Prostate gland (tissue), 2 donors: ENCODE results near the gene BMPER. TPM values are rescaled to one million over a fixed set of nuclear protein-coding genes. Genes with fewer than 3 reads are reported as not detected.

Source experiments
- DNase-seq: peaks from one replicate; pipeline ENCODE4 v3.0.0-alpha.2; 2019; ENCODE audit warnings: low spot score
- H3K27ac ChIP-seq, 2 donors: fragments of 200-600 bp; sonication (generic); 2 replicates each; pipeline ENCODE4 v1.5.1; 2017 to 2019
- H3K27me3 ChIP-seq: fragments of 200-600 bp; sonication (generic); replicated peaks from 2 replicates; pipeline ENCODE4 v1.5.1; 2019; ENCODE audit not compliant: insufficient read depth
- H3K36me3 ChIP-seq, 2 donors: fragments of 200-600 bp; sonication (generic); 1 replicate in 1 of 2; 2 replicates in 1 of 2; pipeline versions ENCODE4 v1.5.1 to v1.8.1; 2017 to 2019
- H3K4me1 ChIP-seq: fragments of 200-600 bp; sonication (generic); replicated peaks from 2 replicates; pipeline ENCODE4 v1.5.1; 2019
- H3K4me3 ChIP-seq, 2 donors: fragments of 200-600 bp; sonication (generic); 2 replicates each; pipeline ENCODE4 v1.5.1; 2017 to 2019
- H3K9me3 ChIP-seq: fragments of 200-600 bp; sonication (generic); 2 replicates; pipeline ENCODE4 v1.5.1; 2017
- POLR2A ChIP-seq: fragments of 450-650 bp; IDR thresholded peaks from one replicate; pipeline ENCODE4 v1.6.1; 2016; ENCODE audit warnings: antibody characterized with exemption, mild to moderate bottlenecking
- POLR2AphosphoS5 ChIP-seq: sonication (generic); formaldehyde crosslinking; IDR thresholded peaks from one replicate; pipeline ENCODE4 v1.6.1; 2017; ENCODE audit warnings: antibody characterized with exemption
- WGBS: methylation state at CpG from one replicate; pipeline ENCODE4 v1.1.5; 2018; 5-methylcytosine and 5-hydroxymethylcytosine counted together
- intact Hi-C: fragments of 100-400 bp; cut with DNase I; formaldehyde crosslinking; loops from one replicate; pipeline ENCODE4 v1.14.2; 2022
- total RNA-seq, 2 donors: library from RNA; depleted of rRNA; stranded (reverse); fragments of >200 nt; gene quantifications; one replicate each; pipeline ENCODE4 v1.1.0, GENCODE V29; 2016
- TF ChIP-seq, protein P1 (sequence below), 4 experiments: fragments of 200-600 bp in 2 of 4; fragments of 450-650 bp in 2 of 4; sonication (generic) in 2 of 4; IDR thresholded peaks; 1 replicate in 3 of 4; 2 replicates in 1 of 4; pipeline ENCODE4 v1.5.1; 2016 to 2019; ENCODE audit warnings: antibody characterized with exemption in 4 of 4, mild to moderate bottlenecking in 2 of 4, moderate library complexity in 2 of 4

Gene BMPER
- total RNA-seq, 2 donors from 2014 or later = 4.5 to 8.4 TPM

DNA sequence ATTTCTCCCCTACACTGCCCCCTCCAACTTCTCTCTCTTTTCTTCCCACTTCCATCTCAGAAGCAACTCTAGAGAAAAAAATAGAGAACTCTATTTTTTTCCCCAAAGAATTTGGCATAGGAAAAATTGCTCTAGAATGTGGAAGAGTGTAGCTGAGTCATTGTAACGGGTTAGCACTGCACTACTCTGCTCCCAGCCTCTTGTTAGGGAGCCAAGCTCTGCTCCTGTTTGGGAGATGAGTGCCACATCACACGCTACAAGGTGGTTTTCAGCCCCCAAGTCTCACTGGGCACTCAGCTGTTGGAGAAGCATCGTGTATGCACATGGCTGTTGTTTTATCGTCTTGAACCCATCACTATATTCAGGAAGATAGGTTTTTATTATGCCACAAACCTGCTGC lies 136.4 kb downstream of the BMPER start:
- no peaks in the 10 kb centered on the region for H3K4me1 ChIP-seq
- TF ChIP-seq, protein P1, sequence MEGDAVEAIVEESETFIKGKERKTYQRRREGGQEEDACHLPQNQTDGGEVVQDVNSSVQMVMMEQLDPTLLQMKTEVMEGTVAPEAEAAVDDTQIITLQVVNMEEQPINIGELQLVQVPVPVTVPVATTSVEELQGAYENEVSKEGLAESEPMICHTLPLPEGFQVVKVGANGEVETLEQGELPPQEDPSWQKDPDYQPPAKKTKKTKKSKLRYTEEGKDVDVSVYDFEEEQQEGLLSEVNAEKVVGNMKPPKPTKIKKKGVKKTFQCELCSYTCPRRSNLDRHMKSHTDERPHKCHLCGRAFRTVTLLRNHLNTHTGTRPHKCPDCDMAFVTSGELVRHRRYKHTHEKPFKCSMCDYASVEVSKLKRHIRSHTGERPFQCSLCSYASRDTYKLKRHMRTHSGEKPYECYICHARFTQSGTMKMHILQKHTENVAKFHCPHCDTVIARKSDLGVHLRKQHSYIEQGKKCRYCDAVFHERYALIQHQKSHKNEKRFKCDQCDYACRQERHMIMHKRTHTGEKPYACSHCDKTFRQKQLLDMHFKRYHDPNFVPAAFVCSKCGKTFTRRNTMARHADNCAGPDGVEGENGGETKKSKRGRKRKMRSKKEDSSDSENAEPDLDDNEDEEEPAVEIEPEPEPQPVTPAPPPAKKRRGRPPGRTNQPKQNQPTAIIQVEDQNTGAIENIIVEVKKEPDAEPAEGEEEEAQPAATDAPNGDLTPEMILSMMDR (IDR thresholded peaks at IDR 0.05) = no peak
- no peak for TF ChIP-seq POLR2AphosphoS5
- TF ChIP-seq POLR2A = no peak
- no peaks in the 10 kb centered on the region for H3K36me3 ChIP-seq
- no peak for DNase-seq
- H3K27me3 ChIP-seq = no peaks in the 10 kb centered on the region
- H3K9me3 ChIP-seq = no peaks in the 10 kb centered on the region
- H3K4me3 ChIP-seq = no peak overlapping the region
- H3K27ac ChIP-seq = no peak overlapping the region
- intact Hi-C loops = no loop called here
- WGBS = 87% methylated on average over 4 of the region's 4 CpGs

DNA sequence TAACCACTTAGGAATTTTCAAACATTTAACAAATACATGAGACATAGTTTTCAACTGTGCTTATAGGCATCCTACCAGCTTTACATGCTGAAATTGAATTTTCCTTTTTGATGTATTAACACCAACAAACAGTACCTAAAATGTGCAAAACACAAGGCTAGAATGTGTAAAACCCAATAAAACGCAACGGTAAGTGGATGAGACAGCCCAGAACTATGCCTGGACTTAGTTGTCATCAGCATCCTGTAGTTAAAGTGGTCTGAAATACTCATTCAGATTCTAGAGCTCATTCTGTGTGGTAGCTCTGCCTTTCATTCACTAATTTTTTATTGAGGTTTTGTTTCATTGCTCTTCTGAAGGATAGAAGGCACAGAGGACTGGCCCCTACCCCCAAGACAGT lies 137.1 kb downstream of the BMPER start:
- no peaks in the 10 kb centered on the region for H3K36me3 ChIP-seq
- H3K9me3 ChIP-seq = no peaks in the 10 kb centered on the region
- H3K27ac ChIP-seq = no peak overlapping the region
- H3K4me3 ChIP-seq = no peak overlapping the region
- WGBS = 86% methylated on average over 2 of the region's 2 CpGs
- H3K4me1 ChIP-seq = no peaks in the 10 kb centered on the region
- intact Hi-C loops = no loop called here
- no peaks in the 10 kb centered on the region for H3K27me3 ChIP-seq
- TF ChIP-seq POLR2A (no peak), POLR2AphosphoS5 (no peak)
- TF ChIP-seq, protein P1 (IDR thresholded peaks at IDR 0.05) = no peak
- DNase-seq = no peak

DNA sequence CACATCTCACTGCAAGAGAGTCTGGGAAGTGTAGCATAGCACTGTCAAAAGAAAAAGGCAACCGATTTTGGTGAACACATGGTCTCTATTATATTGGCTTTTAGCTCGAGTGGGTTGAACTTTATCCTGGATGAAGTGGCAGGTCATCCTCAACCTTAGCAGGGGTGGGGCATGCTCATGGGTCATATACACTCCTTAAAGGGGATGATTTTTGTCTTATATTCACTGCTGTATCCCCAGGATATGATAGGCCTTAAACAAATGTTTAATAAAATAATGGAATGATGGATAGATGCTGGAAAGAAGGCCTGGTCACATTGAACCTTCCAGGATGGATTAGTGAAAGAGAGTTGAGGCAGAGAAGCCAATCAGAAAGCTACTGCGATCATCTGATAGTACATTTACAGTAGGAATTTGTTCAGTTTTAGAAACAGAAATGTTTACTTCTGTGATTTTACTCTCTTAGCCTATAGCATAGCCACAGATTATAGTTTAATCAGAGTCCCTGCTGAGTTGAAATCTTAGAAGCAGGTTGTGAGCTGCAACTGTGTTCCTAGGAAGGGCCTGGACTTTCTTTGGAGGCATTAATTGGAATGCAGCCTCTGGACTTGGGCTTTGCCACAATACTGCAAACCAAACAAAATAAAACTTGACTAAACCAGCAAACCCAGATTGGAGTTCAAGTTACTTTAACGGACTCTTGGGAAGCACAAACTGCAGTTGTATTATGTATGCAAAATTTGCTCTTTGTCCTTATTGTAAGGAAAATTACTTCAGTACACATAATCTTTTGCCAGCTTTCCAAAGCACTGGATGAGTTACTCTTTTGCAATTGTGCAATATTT lies 138.3 kb downstream of the BMPER start:
- H3K36me3 ChIP-seq = no peaks in the 10 kb centered on the region
- H3K4me1 ChIP-seq = no peaks in the 10 kb centered on the region
- H3K27ac ChIP-seq = no peak overlapping the region
- no peak for DNase-seq
- H3K9me3 ChIP-seq = no peaks in the 10 kb centered on the region
- WGBS = 73% methylated on average over 4 of the region's 4 CpGs
- TF ChIP-seq, protein P1 (IDR thresholded peaks at IDR 0.05) = no peak
- TF ChIP-seq POLR2AphosphoS5 (no peak), POLR2A (no peak)
- intact Hi-C loops = no loop called here
- no peaks in the 10 kb centered on the region for H3K27me3 ChIP-seq
- H3K4me3 ChIP-seq = no peak overlapping the region

DNA sequence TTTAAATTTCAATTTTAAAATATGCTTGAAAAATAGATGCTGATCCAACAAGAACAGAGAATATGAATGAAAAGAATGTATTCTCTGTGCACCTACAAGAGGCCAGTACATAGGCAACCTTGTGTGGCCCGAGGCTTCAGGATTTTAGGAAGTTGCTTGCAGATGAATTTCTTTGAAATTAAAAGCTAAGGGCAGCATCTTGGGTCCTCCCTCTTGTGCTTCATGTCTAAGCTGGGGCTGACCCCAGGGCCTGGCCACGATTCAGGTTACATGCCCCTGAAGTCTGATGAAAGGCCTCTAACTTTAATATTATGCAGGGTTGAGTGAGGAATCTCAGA lies 138.9 kb downstream of the BMPER start:
- intact Hi-C loops = no loop called here
- no peaks in the 10 kb centered on the region for H3K9me3 ChIP-seq
- H3K27me3 ChIP-seq = no peaks in the 10 kb centered on the region
- H3K4me1 ChIP-seq = no peaks in the 10 kb centered on the region
- H3K36me3 ChIP-seq = no peaks in the 10 kb centered on the region
- TF ChIP-seq, protein P1 (IDR thresholded peaks at IDR 0.05) = no peak
- TF ChIP-seq POLR2A = no peak
- no peak for TF ChIP-seq POLR2AphosphoS5
- DNase-seq = no peak
- no peak overlapping the region for H3K4me3 ChIP-seq
- WGBS = 51% methylated on average over 2 of the region's 2 CpGs
- H3K27ac ChIP-seq = no peak overlapping the region

DNA sequence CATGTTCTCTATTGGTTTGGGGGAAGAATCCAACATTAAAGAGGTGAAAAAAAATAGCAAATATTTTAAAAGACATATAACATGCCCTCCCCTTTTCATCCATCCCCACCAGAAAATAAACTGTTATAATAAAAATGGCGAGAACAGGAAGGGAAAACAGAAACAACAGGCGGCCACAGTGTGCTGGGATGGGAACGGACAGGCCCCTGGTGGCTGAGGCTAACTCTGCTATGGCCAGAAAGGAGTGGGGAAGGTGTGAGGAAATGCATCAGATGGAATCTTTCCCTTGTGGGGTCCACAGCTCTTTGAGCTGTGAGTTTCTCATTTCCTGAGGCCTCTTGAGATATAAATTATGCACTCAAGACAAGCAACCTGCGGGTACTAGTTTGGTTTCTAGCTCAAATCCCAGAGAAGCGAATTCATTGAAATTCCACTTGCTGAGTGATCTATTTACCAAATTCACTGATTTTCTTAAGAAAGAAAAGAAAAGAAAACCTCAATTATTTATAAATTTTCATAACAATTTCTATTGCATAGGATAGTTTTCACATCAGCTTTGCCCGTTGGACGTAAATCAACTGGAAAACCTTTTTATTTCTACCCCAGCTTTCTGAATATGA lies 139.5 kb downstream of the BMPER start:
- whole genome bisulfite sequencing = 92% methylated on average over 7 of the region's 7 CpGs
- Histone ChIP-seq H3K27ac (no peak overlapping the region), H3K4me1 (no peaks in the 10 kb centered on the region), H3K4me3 (no peak overlapping the region), H3K9me3 (no peaks in the 10 kb centered on the region), H3K36me3 (no peaks in the 10 kb centered on the region), H3K27me3 (no peaks in the 10 kb centered on the region)
- intact Hi-C loops = no loop called here
- DNase-seq = no peak
- no peak for TF ChIP-seq POLR2AphosphoS5
- TF ChIP-seq, protein P1 (IDR thresholded peaks at IDR 0.05) = no peak
- TF ChIP-seq POLR2A = no peak
